Smooth muscle cell (in vitro differentiated cells): ENCODE data around the gene LSM2. TPM values are rescaled to one million over a fixed set of nuclear protein-coding genes. Genes with fewer than 3 reads are reported as not detected.
"Not testable (repeated sequence)": the region's sequence is repeated elsewhere in the genome, so short reads cannot be mapped to it uniquely, and the experiment has no call there.

Experiments used
- DNase-seq: peaks from one replicate; lab custom pipeline; 2025; ENCODE audit not compliant: unreplicated experiment; lab: John Stamatoyannopoulos, UW
- H2AFZ ChIP-seq: fragments of 200-600 bp; sonication (generic); 2 replicates; pipeline ENCODE4 v1.6.0; 2016; ENCODE audit warnings: antibody characterized with exemption, low read depth, mild to moderate bottlenecking
- H3F3A ChIP-seq: fragments of 200-600 bp; sonication (generic); 2 replicates; pipeline ENCODE4 v1.6.0; 2017; ENCODE audit warnings: antibody characterized with exemption, low read depth
- H3K27ac ChIP-seq: fragments of 200-600 bp; sonication (generic); 2 replicates; pipeline ENCODE4 v1.5.1; 2016; ENCODE audit warnings: low read depth, mild to moderate bottlenecking
- H3K27me3 ChIP-seq: fragments of 200-600 bp; sonication (generic); 2 replicates; pipeline ENCODE4 v1.6.1; 2016; ENCODE audit warnings: low read depth, mild to moderate bottlenecking
- H3K36me3 ChIP-seq: fragments of 200-600 bp; sonication (generic); 2 replicates; pipeline ENCODE4 v1.5.1; 2016; ENCODE audit warnings: low read depth
- H3K4me1 ChIP-seq: fragments of 200-600 bp; sonication (generic); 2 replicates; pipeline ENCODE4 v1.5.1; 2016; ENCODE audit warnings: low read depth
- H3K4me2 ChIP-seq: fragments of 200-600 bp; sonication (generic); 2 replicates; pipeline ENCODE4 v1.6.0; 2016; ENCODE audit warnings: mild to moderate bottlenecking
- H3K4me3 ChIP-seq: fragments of 200-600 bp; sonication (generic); 2 replicates; pipeline ENCODE4 v1.5.1; 2016; ENCODE audit warnings: mild to moderate bottlenecking
- H3K79me2 ChIP-seq: fragments of 200-600 bp; sonication (generic); 2 replicates; pipeline ENCODE4 v1.6.0; 2016; ENCODE audit warnings: low read depth, mild to moderate bottlenecking
- H3K9ac ChIP-seq: fragments of 200-600 bp; sonication (generic); 2 replicates; pipeline ENCODE4 v1.6.0; 2016; ENCODE audit warnings: low read depth
- H3K9me3 ChIP-seq: fragments of 200-600 bp; sonication (generic); replicated peaks from 2 replicates; pipeline ENCODE4 v1.5.1; 2016; ENCODE audit warnings: low read depth
- H4K20me1 ChIP-seq: fragments of 200-600 bp; sonication (generic); 2 replicates; pipeline ENCODE4 v1.6.0; 2016; ENCODE audit warnings: low read depth
- WGBS: methylation state at CpG from one replicate; pipeline ENCODE4 v1.1.7; 2016; ENCODE audit warnings: low lambda C conversion rate; 5-methylcytosine and 5-hydroxymethylcytosine counted together
- polyA plus RNA-seq: library from polyadenylated mRNA; unstranded; fragments of >200 nt; fragmentation: Nextera tagmentation; extraction: Ambion mirVana; gene quantifications from 2 replicates; pipeline ENCODE4 v1.2.1, GENCODE V29; 2016
- total RNA-seq: library from RNA; depleted of rRNA; stranded (reverse); fragments of >200 nt; gene quantifications from 2 replicates; pipeline ENCODE4 v1.2.3, GENCODE V29; 2014
- TF ChIP-seq, protein P1 (sequence below): fragments of 200-600 bp; sonication (generic); IDR thresholded peaks from 2 replicates; pipeline ENCODE4 v1.5.1; 2017; ENCODE audit warnings: borderline replicate concordance, mild to moderate bottlenecking, antibody characterized with exemption; ENCODE audit not compliant: insufficient read depth, poor library complexity, severe bottlenecking

LSM2 gene
- total and polyA plus RNA-seq, 2 experiments from 2014 or later = 81.6 to 91.2 TPM

GRCh38 chr6:31794294-31794865 is 12.4 kb downstream of the LSM2 start:
- H3K27me3 ChIP-seq = no peaks in the 10 kb centered on the region
- no peaks in the 10 kb centered on the region for H3K36me3 ChIP-seq
- H3K4me3 ChIP-seq = peak overlapping the region; percentile 98
- H3K79me2 ChIP-seq = peaks cover 24% of the 10 kb centered on the region
- H3F3A ChIP-seq = peaks cover 14% of the 10 kb centered on the region
- TF ChIP-seq, protein P1, sequence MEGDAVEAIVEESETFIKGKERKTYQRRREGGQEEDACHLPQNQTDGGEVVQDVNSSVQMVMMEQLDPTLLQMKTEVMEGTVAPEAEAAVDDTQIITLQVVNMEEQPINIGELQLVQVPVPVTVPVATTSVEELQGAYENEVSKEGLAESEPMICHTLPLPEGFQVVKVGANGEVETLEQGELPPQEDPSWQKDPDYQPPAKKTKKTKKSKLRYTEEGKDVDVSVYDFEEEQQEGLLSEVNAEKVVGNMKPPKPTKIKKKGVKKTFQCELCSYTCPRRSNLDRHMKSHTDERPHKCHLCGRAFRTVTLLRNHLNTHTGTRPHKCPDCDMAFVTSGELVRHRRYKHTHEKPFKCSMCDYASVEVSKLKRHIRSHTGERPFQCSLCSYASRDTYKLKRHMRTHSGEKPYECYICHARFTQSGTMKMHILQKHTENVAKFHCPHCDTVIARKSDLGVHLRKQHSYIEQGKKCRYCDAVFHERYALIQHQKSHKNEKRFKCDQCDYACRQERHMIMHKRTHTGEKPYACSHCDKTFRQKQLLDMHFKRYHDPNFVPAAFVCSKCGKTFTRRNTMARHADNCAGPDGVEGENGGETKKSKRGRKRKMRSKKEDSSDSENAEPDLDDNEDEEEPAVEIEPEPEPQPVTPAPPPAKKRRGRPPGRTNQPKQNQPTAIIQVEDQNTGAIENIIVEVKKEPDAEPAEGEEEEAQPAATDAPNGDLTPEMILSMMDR = no peak
- WGBS = 1% methylated on average over 7 of the region's 7 CpGs
- H3K27ac ChIP-seq = peak overlapping the region; percentile 90
- peak overlapping the region; percentile 97 for H2AFZ ChIP-seq
- no peaks in the 10 kb centered on the region for H3K9me3 ChIP-seq
- DNase-seq = no peak
- peak overlapping the region; percentile 96 for H3K4me2 ChIP-seq
- H3K4me1 ChIP-seq = no peaks in the 10 kb centered on the region
- peak overlapping the region; percentile 89 for H3K9ac ChIP-seq
- H4K20me1 ChIP-seq = no peaks in the 10 kb centered on the region

- H3K36me3 ChIP-seq, H3K9me3 ChIP-seq, H3K4me1 ChIP-seq, H3K27me3 ChIP-seq, H2AFZ ChIP-seq, H4K20me1 ChIP-seq, DNase-seq: not testable (repeated sequence)
- WGBS = 97% methylated on average over 5 of the region's 6 CpGs
- Histone ChIP-seq H3K4me3 (peak overlapping the region; percentile 98), H3K27ac (peak overlapping the region; percentile 90), H3K9ac (peak overlapping the region; percentile 89), H3F3A (peaks cover 14% of the 10 kb centered on the region), H3K4me2 (peak overlapping the region; percentile 96), H3K79me2 (peaks cover 29% of the 10 kb centered on the region)
These were observed 12.9 kb downstream of the LSM2 start for GRCh38 chr6:31793927-31794245.

DNA sequence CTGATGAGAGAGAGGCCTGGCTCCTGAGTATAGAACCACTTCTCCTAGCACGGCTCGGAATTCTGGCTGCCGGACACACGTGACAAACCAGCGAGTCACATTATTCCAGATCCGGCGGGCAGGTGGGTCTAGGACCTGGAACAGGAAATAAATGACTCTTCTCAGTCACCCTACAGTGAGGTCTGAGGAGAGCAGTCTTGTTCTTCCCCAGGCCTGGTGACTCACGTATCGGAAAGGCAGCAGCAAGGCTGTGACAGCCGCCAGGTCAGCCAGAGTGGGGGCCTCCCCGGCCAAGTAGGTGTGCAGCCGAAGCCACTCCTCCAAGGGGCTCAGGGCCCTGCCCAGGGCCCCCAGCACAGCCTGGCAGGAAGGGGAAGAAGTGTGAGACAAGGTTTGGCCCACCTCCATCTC is 14.0 kb downstream of the LSM2 start:
- H3K4me2 ChIP-seq = no peak overlapping the region
- 65% methylated on average over 12 of the region's 12 CpGs for WGBS
- H3K27ac ChIP-seq = peak overlapping the region; percentile 70
- peaks cover 31% of the 10 kb centered on the region for H3K79me2 ChIP-seq
- H3F3A ChIP-seq = peaks cover 13% of the 10 kb centered on the region
- H3K9me3 ChIP-seq = no peaks in the 10 kb centered on the region
- no peaks in the 10 kb centered on the region for H4K20me1 ChIP-seq
- no peak for DNase-seq
- no peak overlapping the region for H3K9ac ChIP-seq
- TF ChIP-seq, protein P1 = no peak
- H2AFZ ChIP-seq = no peak overlapping the region
- H3K4me3 ChIP-seq = no peak overlapping the region
- no peaks in the 10 kb centered on the region for H3K27me3 ChIP-seq
- H3K36me3 ChIP-seq = no peaks in the 10 kb centered on the region
- H3K4me1 ChIP-seq = no peaks in the 10 kb centered on the region

GRCh38 chr6:31792090-31792374 is 14.7 kb downstream of the LSM2 start:
- no peaks in the 10 kb centered on the region for H3K36me3 ChIP-seq
- no peaks in the 10 kb centered on the region for H3K27me3 ChIP-seq
- H3K27ac ChIP-seq = peak overlapping the region; percentile 70
- no peak overlapping the region for H3K4me3 ChIP-seq
- no peak for DNase-seq
- TF ChIP-seq, protein P1 = no peak
- H3K4me2 ChIP-seq = no peak overlapping the region
- H2AFZ ChIP-seq = no peak overlapping the region
- no peak overlapping the region for H3K9ac ChIP-seq
- 94% methylated on average over 3 of the region's 3 CpGs for WGBS
- no peaks in the 10 kb centered on the region for H3K9me3 ChIP-seq
- peaks cover 7% of the 10 kb centered on the region for H3F3A ChIP-seq
- H4K20me1 ChIP-seq = no peaks in the 10 kb centered on the region
- H3K4me1 ChIP-seq = no peaks in the 10 kb centered on the region
- H3K79me2 ChIP-seq = peaks cover 31% of the 10 kb centered on the region
